WTC11 (cell line): ENCODE data around the gene TRNAU1AP. TPM values are rescaled to one million over a fixed set of nuclear protein-coding genes. Genes with fewer than 3 reads are reported as not detected.

Source experiments
- ATAC-seq: fragments of 200-7000 bp; cut with Tn5 transposase; 2 replicates; pipeline ENCODE4 v1.10.0; 2021; ENCODE audit warnings: mild to moderate bottlenecking, moderate library complexity
- CTCF ChIA-PET: fragments of 300-600 bp; sonication (Branson Sonifier 250); formaldehyde crosslinking; loops from one replicate; lab custom pipeline; 2021; ENCODE audit warnings: antibody characterized with exemption; lab: Charles Lee
- POLR2A ChIA-PET: fragments of 350-600 bp; sonication (Branson Sonifier 250); formaldehyde crosslinking; loops from one replicate; lab custom pipeline; 2021; ENCODE audit warnings: antibody characterized with exemption; lab: Charles Lee
- DNase-seq: peaks from one replicate; pipeline ENCODE4 v3.0.0; 2021; ENCODE audit warnings: low spot score
- H3K27ac Mint-ChIP-seq: 2 replicates; pipeline ENCODE4 v1.8.0; 2021; ENCODE audit warnings: mixed read lengths
- H3K27me3 Mint-ChIP-seq: 2 replicates; pipeline ENCODE4 v1.8.0; 2021; ENCODE audit warnings: low read depth, mild to moderate bottlenecking, moderate library complexity, mixed read lengths
- H3K36me3 Mint-ChIP-seq: 2 replicates; pipeline ENCODE4 v1.8.0; 2021; ENCODE audit warnings: mixed read lengths
- H3K4me1 Mint-ChIP-seq: 2 replicates; pipeline ENCODE4 v1.8.0; 2022; ENCODE audit warnings: mixed read lengths
- H3K4me3 Mint-ChIP-seq: 2 replicates; pipeline ENCODE4 v1.8.0; 2021; ENCODE audit warnings: mild to moderate bottlenecking, moderate library complexity, mixed read lengths
- H3K9me3 Mint-ChIP-seq: 2 replicates; pipeline ENCODE4 v1.8.0; 2021; ENCODE audit warnings: mixed read lengths
- CREB1 ChIP-seq: sonication (generic); formaldehyde crosslinking; IDR thresholded peaks from 2 replicates; pipeline ENCODE4 v1.8.0; 2023; ENCODE audit warnings: mild to moderate bottlenecking, missing genetic modification reagents
- FOXK1 ChIP-seq: sonication (generic); formaldehyde crosslinking; IDR thresholded peaks from 2 replicates; pipeline ENCODE4 v1.8.0; 2022; ENCODE audit warnings: mild to moderate bottlenecking, moderate library complexity, missing genetic modification reagents
- JAZF1 ChIP-seq: fragments of 250-450 bp; sonication (Bioruptor Pico); IDR thresholded peaks from 2 replicates; pipeline ENCODE4 v1.9.0; 2021; ENCODE audit warnings: moderate library complexity, mild to moderate bottlenecking, inconsistent platforms
- NR1H2 ChIP-seq: sonication (generic); formaldehyde crosslinking; IDR thresholded peaks from 2 replicates; pipeline ENCODE4 v1.9.0; 2021; ENCODE audit warnings: mild to moderate bottlenecking, moderate library complexity, missing genetic modification reagents
- OVOL2 ChIP-seq: fragments of 250-450 bp; sonication (Bioruptor Pico); IDR thresholded peaks from 2 replicates; pipeline ENCODE4 v1.9.0; 2021; ENCODE audit warnings: mild to moderate bottlenecking, borderline replicate concordance
- RORB ChIP-seq: fragments of 250-450 bp; sonication (Bioruptor Pico); IDR thresholded peaks from 2 replicates; pipeline ENCODE4 v1.9.0; 2021; ENCODE audit warnings: mild to moderate bottlenecking
- TEAD1 ChIP-seq: sonication (generic); formaldehyde crosslinking; IDR thresholded peaks from 2 replicates; pipeline ENCODE4 v1.8.0; 2022; ENCODE audit warnings: mild to moderate bottlenecking, missing genetic modification reagents
- TEAD4 ChIP-seq: sonication (generic); formaldehyde crosslinking; IDR thresholded peaks from 2 replicates; pipeline ENCODE4 v1.8.0; 2022; ENCODE audit warnings: mild to moderate bottlenecking, missing genetic modification reagents
- TP53 ChIP-seq: sonication (generic); formaldehyde crosslinking; IDR thresholded peaks from 2 replicates; pipeline ENCODE4 v1.8.1; 2023; ENCODE audit warnings: mild to moderate bottlenecking, missing genetic modification reagents
- ZNF416 ChIP-seq: fragments of 250-450 bp; sonication (Bioruptor Pico); IDR thresholded peaks from 2 replicates; pipeline ENCODE4 v1.9.0; 2021; ENCODE audit warnings: mild to moderate bottlenecking, inconsistent platforms
- total RNA-seq: library from RNA; stranded (reverse); gene quantifications from 3 replicates; pipeline ENCODE4 v1.2.3, GENCODE V29; 2021
- TF ChIP-seq, protein P1 (sequence below): sonication (generic); formaldehyde crosslinking; IDR thresholded peaks from 2 replicates; pipeline ENCODE4 v1.8.1; 2022; ENCODE audit warnings: mild to moderate bottlenecking, moderate library complexity, missing genetic modification reagents
- TF ChIP-seq, protein P2 (sequence below): sonication (generic); formaldehyde crosslinking; IDR thresholded peaks from 2 replicates; pipeline ENCODE4 v1.8.0; 2022; ENCODE audit warnings: mild to moderate bottlenecking, missing genetic modification reagents
- TF ChIP-seq, protein P3 (sequence below): sonication (generic); formaldehyde crosslinking; IDR thresholded peaks from 2 replicates; pipeline ENCODE4 v1.8.1; 2023; ENCODE audit warnings: mild to moderate bottlenecking, missing genetic modification reagents
- TF ChIP-seq, protein P4 (sequence below): sonication (generic); formaldehyde crosslinking; IDR thresholded peaks from 2 replicates; pipeline ENCODE4 v1.8.0; 2023; ENCODE audit warnings: missing genetic modification reagents
- TF ChIP-seq, protein P5 (sequence below): sonication (generic); formaldehyde crosslinking; IDR thresholded peaks from 2 replicates; pipeline ENCODE4 v1.8.1; 2022; ENCODE audit warnings: low read depth, missing genetic modification reagents, borderline replicate concordance
- TF ChIP-seq, protein P6 (sequence below): fragments of 250-450 bp; sonication (Bioruptor Pico); IDR thresholded peaks from 2 replicates; pipeline ENCODE4 v1.9.0; 2021; ENCODE audit warnings: mild to moderate bottlenecking
- TF ChIP-seq, protein P7 (sequence below): sonication (generic); formaldehyde crosslinking; IDR thresholded peaks from 2 replicates; pipeline ENCODE4 v1.8.1; 2023; ENCODE audit warnings: mild to moderate bottlenecking, missing genetic modification reagents, moderate library complexity
- TF ChIP-seq, protein P8 (sequence below): sonication (generic); formaldehyde crosslinking; IDR thresholded peaks from 2 replicates; pipeline ENCODE4 v1.8.1; 2023; ENCODE audit warnings: mild to moderate bottlenecking, moderate library complexity, missing genetic modification reagents
- TF ChIP-seq, protein P9 (sequence below): sonication (generic); formaldehyde crosslinking; IDR thresholded peaks from 2 replicates; pipeline ENCODE4 v1.8.1; 2022; ENCODE audit warnings: low read depth, mild to moderate bottlenecking, moderate library complexity, missing genetic modification reagents, borderline replicate concordance

Gene TRNAU1AP
- total RNA-seq, 1 experiment from 2014 or later = 30.4 TPM

DNA sequence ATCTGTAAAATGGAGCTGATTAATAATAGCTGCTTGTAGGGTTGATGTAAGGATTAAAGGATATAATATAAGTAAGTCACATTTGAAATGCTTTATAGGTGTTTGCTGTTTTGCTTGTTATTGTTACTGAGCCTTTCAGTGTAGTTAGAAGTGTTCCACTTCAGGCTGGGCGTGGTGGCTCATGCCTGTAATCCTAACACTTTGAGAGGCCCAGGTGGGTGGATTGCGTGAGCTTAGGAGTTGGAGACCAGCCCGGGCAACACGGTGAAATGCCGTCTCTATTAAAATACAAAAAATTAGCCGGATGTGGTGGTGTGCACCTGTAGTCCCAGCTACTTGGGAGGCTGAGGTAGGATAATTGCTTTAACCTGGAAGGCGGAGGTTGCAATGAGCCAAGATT lies 12.2 kb downstream of the TRNAU1AP start (continued):
- TF ChIP-seq, protein P1, sequence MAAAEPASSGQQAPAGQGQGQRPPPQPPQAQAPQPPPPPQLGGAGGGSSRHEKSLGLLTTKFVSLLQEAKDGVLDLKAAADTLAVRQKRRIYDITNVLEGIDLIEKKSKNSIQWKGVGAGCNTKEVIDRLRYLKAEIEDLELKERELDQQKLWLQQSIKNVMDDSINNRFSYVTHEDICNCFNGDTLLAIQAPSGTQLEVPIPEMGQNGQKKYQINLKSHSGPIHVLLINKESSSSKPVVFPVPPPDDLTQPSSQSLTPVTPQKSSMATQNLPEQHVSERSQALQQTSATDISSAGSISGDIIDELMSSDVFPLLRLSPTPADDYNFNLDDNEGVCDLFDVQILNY (CRISPR knock-in tag) = no peak
- TF ChIP-seq, protein P2, sequence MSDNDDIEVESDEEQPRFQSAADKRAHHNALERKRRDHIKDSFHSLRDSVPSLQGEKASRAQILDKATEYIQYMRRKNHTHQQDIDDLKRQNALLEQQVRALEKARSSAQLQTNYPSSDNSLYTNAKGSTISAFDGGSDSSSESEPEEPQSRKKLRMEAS (CRISPR knock-in tag) = no peak
- TF ChIP-seq, protein P3, sequence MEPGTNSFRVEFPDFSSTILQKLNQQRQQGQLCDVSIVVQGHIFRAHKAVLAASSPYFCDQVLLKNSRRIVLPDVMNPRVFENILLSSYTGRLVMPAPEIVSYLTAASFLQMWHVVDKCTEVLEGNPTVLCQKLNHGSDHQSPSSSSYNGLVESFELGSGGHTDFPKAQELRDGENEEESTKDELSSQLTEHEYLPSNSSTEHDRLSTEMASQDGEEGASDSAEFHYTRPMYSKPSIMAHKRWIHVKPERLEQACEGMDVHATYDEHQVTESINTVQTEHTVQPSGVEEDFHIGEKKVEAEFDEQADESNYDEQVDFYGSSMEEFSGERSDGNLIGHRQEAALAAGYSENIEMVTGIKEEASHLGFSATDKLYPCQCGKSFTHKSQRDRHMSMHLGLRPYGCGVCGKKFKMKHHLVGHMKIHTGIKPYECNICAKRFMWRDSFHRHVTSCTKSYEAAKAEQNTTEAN = no peak
- TF ChIP-seq, protein P4, sequence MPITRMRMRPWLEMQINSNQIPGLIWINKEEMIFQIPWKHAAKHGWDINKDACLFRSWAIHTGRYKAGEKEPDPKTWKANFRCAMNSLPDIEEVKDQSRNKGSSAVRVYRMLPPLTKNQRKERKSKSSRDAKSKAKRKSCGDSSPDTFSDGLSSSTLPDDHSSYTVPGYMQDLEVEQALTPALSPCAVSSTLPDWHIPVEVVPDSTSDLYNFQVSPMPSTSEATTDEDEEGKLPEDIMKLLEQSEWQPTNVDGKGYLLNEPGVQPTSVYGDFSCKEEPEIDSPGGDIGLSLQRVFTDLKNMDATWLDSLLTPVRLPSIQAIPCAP (CRISPR knock-in tag) = no peak
- TF ChIP-seq TP53 (CRISPR knock-in tag) = no peak

DNA sequence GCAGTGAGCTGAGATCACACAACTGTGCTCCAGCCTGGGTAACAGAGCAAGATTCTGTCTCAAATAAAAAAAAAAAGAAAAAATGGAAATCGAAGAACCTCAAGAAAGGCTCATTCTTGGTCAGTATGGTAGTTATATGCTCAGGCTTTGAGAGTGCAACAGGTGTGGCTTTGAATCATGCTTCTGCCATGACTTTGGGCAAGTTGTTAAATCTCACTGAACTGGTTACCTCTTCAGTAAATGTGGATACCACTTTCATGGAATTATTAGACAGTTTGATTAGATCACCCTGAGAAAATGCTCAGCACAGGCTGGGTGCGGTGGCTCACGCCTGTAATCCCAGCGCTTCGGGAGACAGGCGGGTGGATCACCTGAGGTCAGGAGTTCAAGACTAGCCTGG lies 12.8 kb downstream of the TRNAU1AP start:
- H3K36me3 Mint-ChIP-seq = peaks cover 62% of the 10 kb centered on the region
- H3K27me3 Mint-ChIP-seq = no peaks in the 10 kb centered on the region
- TF ChIP-seq JAZF1 (CRISPR knock-in tag) (no peak), CREB1 (no peak), TEAD4 (CRISPR knock-in tag) (no peak), OVOL2 (CRISPR knock-in tag) (no peak), RORB (CRISPR knock-in tag) (no peak), ZNF416 (CRISPR knock-in tag) (no peak), FOXK1 (no peak)
- TF ChIP-seq, protein P5, sequence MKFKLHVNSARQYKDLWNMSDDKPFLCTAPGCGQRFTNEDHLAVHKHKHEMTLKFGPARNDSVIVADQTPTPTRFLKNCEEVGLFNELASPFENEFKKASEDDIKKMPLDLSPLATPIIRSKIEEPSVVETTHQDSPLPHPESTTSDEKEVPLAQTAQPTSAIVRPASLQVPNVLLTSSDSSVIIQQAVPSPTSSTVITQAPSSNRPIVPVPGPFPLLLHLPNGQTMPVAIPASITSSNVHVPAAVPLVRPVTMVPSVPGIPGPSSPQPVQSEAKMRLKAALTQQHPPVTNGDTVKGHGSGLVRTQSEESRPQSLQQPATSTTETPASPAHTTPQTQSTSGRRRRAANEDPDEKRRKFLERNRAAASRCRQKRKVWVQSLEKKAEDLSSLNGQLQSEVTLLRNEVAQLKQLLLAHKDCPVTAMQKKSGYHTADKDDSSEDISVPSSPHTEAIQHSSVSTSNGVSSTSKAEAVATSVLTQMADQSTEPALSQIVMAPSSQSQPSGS (CRISPR knock-in tag) = no peak
- TF ChIP-seq, protein P6, sequence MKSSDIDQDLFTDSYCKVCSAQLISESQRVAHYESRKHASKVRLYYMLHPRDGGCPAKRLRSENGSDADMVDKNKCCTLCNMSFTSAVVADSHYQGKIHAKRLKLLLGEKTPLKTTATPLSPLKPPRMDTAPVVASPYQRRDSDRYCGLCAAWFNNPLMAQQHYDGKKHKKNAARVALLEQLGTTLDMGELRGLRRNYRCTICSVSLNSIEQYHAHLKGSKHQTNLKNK (CRISPR knock-in tag) = no peak
- TF ChIP-seq, protein P7, sequence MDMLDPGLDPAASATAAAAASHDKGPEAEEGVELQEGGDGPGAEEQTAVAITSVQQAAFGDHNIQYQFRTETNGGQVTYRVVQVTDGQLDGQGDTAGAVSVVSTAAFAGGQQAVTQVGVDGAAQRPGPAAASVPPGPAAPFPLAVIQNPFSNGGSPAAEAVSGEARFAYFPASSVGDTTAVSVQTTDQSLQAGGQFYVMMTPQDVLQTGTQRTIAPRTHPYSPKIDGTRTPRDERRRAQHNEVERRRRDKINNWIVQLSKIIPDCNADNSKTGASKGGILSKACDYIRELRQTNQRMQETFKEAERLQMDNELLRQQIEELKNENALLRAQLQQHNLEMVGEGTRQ (CRISPR knock-in tag) = no peak
- TF ChIP-seq, protein P4 (CRISPR knock-in tag) = no peak
- ChIA-PET POLR2A (no interaction called here), CTCF (interaction anchor here (1.6 kb wide), 1 partner anchor 37 kb away, joined by 10 read pairs; no protein-coding TSS in a partner anchor)
- DNase-seq = no peak
- H3K4me3 Mint-ChIP-seq = no peak overlapping the region
- H3K27ac Mint-ChIP-seq = no peak overlapping the region
- no peaks in the 10 kb centered on the region for H3K9me3 Mint-ChIP-seq
- H3K4me1 Mint-ChIP-seq = no peaks in the 10 kb centered on the region
- ATAC-seq = no peak

DNA sequence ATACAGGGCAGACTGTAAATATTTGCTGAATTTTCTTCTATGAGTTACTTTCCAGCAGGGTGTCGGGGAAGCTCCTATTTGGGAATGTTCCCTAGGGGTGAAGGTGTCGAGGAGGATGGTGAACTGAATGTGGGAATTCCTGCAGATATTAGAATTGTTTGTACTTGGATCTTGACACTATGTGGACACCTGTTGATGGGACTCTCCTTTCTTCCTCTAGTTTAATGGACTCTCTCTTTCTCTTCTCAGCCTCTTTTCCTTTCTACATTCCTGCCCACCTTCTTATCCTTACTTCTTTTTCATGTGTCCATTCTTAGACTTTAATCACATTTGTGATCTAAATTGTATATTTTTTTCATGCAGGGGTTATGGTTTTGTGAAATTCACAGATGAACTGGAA lies 14.0 kb downstream of the TRNAU1AP start:
- Mint-ChIP-seq H3K27ac (no peak overlapping the region), H3K36me3 (peaks cover 59% of the 10 kb centered on the region), H3K27me3 (no peaks in the 10 kb centered on the region), H3K4me3 (no peak overlapping the region), H3K4me1 (no peaks in the 10 kb centered on the region), H3K9me3 (no peaks in the 10 kb centered on the region)
- no peak for DNase-seq
- ChIA-PET POLR2A (interaction anchor here (0.7 kb wide), 1 partner anchor 10 kb away, joined by 7 read pairs; no protein-coding TSS in a partner anchor), CTCF (no interaction called here)
- ATAC-seq = no peak
- no peak for TF ChIP-seq NR1H2
- TF ChIP-seq, protein P8, sequence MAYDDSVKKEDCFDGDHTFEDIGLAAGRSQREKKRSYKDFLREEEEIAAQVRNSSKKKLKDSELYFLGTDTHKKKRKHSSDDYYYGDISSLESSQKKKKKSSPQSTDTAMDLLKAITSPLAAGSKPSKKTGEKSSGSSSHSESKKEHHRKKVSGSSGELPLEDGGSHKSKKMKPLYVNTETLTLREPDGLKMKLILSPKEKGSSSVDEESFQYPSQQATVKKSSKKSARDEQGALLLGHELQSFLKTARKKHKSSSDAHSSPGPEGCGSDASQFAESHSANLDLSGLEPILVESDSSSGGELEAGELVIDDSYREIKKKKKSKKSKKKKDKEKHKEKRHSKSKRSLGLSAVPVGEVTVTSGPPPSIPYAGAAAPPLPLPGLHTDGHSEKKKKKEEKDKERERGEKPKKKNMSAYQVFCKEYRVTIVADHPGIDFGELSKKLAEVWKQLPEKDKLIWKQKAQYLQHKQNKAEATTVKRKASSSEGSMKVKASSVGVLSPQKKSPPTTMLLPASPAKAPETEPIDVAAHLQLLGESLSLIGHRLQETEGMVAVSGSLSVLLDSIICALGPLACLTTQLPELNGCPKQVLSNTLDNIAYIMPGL = no peak
- TF ChIP-seq, protein P9, sequence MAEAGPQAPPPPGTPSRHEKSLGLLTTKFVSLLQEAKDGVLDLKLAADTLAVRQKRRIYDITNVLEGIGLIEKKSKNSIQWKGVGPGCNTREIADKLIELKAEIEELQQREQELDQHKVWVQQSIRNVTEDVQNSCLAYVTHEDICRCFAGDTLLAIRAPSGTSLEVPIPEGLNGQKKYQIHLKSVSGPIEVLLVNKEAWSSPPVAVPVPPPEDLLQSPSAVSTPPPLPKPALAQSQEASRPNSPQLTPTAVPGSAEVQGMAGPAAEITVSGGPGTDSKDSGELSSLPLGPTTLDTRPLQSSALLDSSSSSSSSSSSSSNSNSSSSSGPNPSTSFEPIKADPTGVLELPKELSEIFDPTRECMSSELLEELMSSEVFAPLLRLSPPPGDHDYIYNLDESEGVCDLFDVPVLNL (CRISPR knock-in tag) = no peak
- no peak for TF ChIP-seq TEAD1 (CRISPR knock-in tag)
